H1 (cell line): ENCODE results near the gene TRAF3. TPM values are rescaled to one million over a fixed set of nuclear protein-coding genes. Genes with fewer than 3 reads are reported as not detected.

Experiments used
- CTBP2 ChIP-seq: IDR thresholded peaks from 2 replicates; pipeline ENCODE4 v1.7.0; 2011; ENCODE audit warnings: borderline replicate concordance, mild to moderate bottlenecking, moderate library complexity, mixed read lengths, low read length; ENCODE audit not compliant: insufficient read depth, insufficient read length
- EGR1 ChIP-seq: IDR thresholded peaks from 2 replicates; pipeline ENCODE4 v1.6.1; 2011; ENCODE audit warnings: low read depth, low read length, borderline replicate concordance
- polyA plus RNA-seq, 7 experiments: library from polyadenylated mRNA; depleted of rRNA in 3 of 7; stranded (reverse) in 5 of 7; unstranded in 2 of 7; fragments of >200 nt in 5 of 7; fragments of 200-250 nt in 2 of 7; gene quantifications; 1 replicate in 5 of 7; 2 replicates in 1 of 7; 4 replicates in 1 of 7; pipeline versions ENCODE4 v1.2.1 to v1.2.3, GENCODE V29; 2011 to 2013; ENCODE audit warnings: missing spikeins in 2 of 7, mixed read lengths in 2 of 7
- total RNA-seq: library from RNA; stranded (reverse); fragmentation: NEBNext Ultra II Directional; extraction: Animal tissue kit (Norgen Biotek cat#: 25700); gene quantifications from 2 replicates; pipeline ENCODE4 v1.2.1, GENCODE V29; 2021

Gene TRAF3
- total and polyA plus RNA-seq, 2 of the 8 experiments (the other 6 are each of a cell fraction or from before 2014, with no cell fraction given) = 5.8 to 12.1 TPM

DNA sequence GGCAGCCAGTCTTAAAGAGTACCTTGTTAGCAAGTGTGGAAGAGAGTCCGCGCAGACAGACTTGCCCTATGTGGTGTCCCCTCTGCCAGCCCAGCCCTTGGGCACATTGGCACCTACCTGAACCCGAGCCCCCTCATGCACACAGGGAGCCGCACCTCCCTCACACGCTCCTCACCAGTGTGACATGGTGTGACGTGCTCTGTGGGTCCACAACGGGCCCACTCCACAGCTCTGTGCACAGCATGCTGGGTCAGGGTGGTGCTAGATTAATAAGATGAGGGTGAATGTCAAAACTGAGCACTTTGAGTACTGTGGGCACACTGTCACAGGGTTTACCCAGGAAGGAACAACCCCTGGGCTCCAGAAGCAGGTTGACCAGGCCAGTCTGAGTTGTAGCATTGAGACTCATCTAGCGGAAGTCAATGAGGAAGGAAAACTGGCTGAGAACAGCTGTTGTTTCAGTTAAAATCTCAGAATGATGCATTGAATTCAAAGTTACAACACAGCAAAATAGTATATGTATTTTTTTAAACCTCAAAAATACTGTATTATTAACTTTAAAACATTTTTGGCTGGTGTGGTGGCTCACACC, 91.8 kb downstream of the TRAF3 start (continued):
- TF ChIP-seq CTBP2 (no peak), EGR1 (no peak)
